Measurements from ENCODE around the gene AFP.

GRCh38 chr4:73429826-73430587 is 6.0 kb upstream of the AFP start:
- TF ChIP-seq CTCF (conservative IDR thresholded peaks at IDR 0.05) (no peak), EZH2 (IDR thresholded peaks at IDR 0.05; ENCODE audit: low read depth) (no peak)

All from PC-9 (cell line).